Urothelium cell line (cell line): Measurements from ENCODE around the gene RFTN1.
"Not testable (repeated sequence)": the region's sequence is repeated elsewhere in the genome, so short reads cannot be mapped to it uniquely, and the experiment has no call there.

ENCODE experiments used
- DNase-seq: peaks from one replicate; pipeline ENCODE4 v3.0.0; 2011; ENCODE audit warnings: low spot score, mixed read lengths
- FAIRE-seq: peaks from 2 replicates; lab custom pipeline; 2011; peaks lifted over from hg19 to GRCh38; lab: Jason Lieb, UNC

The RFTN1 gene

DNA sequence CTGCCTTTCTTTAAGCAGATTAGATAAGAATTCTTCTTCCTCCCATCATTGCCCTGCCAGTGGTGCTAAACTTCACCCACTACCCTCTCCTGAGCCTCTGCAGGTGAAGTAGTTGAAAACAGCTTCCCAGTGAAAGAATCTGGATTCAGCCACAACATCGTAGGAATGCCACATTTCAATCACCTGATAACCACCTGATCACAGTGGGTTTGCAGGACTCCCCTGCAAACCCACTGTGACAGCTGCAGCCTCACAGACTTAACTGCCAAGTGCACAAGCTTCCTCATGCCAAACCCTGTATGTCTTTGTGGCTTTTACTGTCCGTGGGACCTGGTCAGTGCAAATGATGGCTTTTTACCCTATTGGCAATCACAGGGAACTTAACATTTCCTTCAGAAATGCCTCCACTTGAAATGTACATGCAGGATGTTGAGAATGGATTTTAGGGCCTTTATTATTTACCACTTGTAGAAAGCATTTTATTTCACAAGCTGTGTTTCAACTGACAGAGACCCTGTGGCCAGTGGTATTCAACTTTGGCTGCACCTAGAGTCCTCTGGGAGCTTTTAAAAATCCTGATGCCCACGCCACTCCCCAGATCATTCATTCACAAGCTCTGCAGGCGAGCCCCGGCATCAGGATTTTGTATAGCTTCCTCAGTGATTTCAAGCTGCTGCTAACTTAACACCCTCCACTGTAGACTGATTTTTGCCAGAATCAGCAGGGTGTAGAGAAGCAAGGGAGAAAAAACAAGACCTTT, 199.4 kb downstream of the RFTN1 start:
- no peak for DNase-seq
- no peak for FAIRE-seq

DNA sequence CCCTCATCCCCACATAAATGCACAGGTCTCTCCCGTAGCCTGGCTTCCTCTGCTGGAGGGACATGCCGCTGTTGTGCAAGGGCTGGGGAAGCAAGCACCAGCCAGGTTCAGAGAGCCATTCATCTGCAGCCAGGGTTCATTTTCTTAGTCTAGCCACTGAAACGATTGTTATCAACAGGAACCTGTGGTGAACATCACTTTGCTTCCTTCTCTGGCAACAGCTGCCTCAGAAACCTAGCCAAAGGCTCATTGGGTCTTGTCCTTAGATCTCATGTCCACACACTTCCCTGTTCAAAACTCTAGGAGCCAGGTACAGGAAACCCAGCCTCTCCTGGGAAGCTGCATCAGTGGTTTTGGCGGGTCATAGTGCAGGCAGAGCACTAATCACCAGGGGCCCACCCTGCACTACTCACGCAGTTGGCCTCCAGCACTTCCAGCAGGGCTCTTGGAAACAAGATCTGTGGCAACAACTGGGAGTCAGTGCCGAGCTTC, 201.5 kb downstream of the RFTN1 start:
- DNase-seq (no peak), FAIRE-seq (no peak)

DNA sequence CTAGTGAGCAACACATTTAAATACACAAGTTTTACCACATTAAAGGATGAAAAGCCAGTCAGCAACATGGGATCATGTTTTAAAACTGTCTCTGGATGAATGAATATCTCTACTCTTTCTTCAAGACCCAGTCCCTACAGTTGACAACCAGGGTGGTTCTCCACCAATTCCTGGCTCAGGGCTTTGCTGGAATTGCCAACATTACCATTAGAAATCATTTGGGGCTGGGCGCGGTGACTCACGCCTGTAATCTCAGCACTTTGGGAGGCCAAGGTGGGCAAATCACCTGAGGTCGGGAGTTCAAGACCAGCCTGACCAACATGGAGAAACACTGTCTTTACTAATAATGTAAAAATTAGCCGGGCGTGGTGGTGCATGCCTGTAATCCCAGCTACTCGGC, 203.0 kb downstream of the RFTN1 start:
- DNase-seq, FAIRE-seq: not testable (repeated sequence)

DNA sequence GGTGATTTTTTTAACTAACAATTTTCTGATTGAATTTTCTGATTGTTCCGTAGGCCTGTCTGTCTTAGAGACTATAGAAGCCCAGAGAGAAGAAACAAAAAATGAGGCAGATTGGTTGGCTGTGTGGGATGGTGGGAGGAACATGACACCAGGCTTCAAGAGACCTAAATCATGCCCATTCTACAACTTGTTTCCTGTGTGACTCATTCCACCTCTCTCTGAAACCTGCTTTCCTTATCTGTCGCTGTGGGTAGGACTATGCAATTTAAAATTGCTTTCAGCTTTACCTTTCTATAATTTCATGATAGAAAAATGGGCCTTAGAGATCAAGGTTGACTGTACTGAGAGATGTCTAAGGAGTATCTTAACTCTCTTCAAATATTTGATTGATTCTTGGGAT, 203.9 kb downstream of the RFTN1 start:
- FAIRE-seq = no peak
- DNase-seq = peak; percentile 72

DNA sequence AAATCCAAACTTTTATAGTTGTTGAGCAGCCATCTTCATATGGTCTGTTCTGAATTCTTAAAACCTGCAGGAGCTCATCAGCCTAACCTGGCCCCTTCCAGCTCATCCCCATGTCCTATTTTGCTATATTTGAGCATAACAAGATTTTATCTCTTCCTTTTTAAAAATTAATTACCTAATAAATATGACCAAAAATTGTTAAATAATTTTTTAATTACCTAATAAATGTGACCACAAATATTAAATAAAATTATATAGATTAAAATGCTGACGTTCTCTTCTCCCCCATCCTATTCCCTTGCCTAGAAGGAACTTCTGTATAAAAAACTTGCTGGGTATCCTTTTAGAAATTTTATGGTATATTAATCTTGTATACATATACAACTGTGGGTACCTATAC, 204.8 kb downstream of the RFTN1 start:
- DNase-seq = no peak
- no peak for FAIRE-seq

DNA sequence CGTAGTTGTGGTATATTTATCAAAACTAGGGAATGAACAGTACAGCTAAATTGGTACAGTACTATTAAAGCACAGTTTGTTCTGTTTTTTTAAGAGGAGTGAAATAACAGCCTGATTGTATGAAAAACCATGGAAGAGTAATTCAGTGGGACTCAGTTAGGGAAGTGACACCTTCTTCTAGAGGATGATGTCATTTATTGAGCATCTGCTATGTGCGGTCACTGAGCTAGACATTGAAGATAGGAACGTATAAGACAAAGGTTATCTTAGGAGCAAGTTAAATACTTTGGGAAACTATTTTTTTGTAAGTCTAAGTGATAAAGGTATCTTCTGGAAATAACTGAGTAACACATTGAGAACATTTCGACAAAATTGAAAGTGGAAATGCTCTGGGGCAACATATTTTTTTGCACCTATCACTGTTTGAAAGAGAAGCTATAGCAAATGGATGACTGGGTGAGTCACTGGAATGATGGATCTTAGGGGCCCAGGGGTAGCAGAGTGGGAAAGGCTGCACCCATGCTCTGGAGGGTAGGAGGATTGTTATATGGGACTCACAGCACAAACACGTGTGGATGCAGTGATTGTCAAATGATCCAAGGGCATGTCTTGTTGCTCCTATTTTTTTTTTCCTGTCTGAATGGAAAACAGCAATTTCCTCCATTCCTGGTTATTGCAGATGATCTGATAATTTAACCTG, 205.5 kb downstream of the RFTN1 start:
- DNase-seq = no peak
- no peak for FAIRE-seq

DNA sequence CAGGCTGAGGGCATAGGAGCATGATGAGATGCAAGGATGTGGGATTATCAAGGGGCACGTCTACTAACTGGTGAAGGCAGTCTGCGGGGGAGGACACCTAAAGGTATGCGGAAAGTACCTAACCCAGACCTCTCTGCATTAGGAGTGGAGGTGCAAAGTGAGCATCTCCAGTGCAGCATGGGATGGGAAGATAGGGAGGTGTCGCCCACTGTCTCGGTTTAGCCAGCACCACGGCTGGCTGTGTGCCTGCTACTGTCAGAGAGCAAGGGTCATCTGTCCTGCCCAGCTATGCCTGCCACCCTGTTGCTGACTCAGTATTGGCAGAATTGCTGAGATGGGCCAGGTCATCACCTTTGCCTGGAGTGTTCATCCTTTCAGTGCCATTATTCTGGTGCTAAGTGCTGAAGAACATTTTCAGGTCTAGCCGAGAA, 208.4 kb downstream of the RFTN1 start:
- FAIRE-seq = no peak
- DNase-seq = no peak

DNA sequence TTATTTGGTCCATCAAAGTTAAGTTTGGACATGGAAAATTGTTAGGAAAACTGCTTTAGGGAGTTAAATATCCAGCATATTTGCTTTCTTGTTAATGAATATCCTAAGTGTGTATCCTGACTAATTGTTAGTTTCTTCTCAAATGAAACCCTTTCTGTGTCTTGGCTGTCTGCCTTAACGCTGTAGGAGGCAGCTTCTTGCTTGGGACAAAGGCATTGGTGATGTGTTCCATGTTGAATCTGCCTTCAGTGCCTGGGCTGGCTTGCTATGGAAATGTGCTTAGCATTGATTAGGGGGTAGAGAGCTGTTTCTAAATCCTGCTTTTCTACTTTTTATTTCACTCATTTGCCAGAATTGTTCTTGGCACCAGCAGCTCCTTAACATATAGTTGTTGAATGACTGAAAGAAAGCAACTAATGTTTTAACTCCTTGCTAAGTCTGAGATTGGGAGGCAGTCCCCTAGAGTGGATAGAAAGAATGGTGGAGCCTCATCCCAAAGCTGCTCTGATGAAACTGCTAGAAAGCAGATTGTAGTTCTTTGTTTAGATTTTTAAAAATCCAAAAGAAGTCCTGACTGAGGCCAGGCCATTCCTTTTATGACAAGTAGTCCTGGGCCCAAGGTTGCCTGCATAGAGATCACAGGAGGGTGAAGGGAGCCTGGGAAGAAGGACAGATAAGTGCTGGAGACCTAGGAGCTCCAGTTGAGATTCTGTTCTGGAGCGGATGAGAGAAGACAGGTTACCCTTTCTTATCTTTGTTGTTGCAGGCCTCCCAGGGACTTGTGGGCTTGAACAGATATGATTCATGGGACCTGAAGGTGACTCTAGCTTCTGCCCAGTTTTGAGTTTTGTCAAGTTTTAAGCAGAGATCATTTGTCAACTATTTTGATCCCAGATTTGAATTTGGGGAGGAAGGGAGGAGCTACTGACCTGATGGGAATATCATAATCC, 209.2 kb downstream of the RFTN1 start:
- FAIRE-seq = no peak

DNA sequence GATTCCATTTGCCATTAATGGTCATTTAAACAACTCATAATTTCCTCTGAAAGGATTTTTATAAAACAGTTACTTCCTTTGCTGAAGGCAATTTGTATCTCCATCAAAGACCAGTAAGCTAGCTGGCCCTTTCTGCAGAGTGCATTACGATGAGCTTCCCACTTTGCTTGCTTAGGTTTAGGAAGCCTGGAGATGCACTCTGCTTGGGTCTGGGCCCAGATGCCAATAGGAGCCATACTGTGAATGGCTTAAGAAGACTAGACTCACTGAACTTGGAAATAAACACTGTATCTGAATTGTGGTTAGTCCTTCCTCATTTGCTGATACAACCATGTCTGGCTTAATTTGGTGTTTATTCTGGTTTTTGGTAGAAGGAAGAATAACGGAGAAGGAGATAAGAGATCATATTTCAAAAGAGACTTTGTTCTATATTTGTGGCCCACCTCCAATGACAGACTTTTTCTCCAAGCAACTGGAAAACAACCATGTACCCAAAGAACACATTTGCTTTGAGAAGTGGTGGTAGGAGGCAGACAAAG, 210.4 kb downstream of the RFTN1 start:
- no peak for FAIRE-seq

More for the DNA sequence above, 209.2 kb downstream of the RFTN1 start:
- DNase-seq = no peak

DNA sequence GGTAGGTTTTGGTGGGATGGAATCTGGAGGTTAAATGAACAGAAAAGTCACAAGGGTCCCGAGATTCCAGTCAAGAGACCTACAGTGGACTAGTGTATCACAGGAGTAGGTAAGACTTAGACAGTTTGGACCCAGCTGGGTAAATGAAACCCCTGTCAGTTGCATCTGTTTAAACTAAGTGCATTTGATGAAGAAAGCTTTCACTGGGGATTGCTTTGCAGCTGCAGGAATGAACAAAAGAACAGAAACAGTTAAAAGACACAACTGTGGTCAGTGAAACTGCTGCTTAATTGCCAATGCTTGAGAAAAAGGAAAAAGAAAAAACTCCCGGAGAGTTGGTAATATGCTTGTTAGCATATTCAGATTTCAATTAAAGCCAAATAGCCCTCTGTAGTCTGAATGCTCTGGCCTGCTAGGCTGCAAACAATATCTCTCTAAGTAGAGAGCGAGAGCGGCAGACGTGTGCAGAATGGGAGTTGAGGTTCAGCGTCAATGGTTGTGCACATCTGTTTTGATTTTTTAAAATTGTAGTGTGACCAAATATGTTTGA, 211.3 kb downstream of the RFTN1 start:
- FAIRE-seq (no peak), DNase-seq (no peak)

More for the DNA sequence above, 210.4 kb downstream of the RFTN1 start:
- DNase-seq = no peak

DNA sequence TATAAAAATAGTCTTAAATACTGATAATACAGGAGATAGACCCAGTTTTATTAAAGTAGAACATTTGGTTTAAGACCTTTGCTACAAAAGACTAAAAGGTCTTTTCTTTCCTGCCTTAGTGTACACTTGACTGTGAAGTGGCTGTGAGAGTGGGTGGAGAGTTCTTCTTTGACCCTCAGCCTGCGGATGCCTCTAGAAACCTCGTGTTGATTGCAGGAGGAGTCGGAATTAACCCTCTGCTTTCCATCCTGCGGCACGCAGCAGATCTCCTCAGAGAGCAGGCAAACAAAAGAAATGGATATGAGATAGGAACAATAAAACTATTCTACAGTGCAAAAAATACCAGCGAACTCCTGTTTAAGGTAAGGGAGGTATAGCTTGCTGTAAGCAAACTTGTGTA, 212.0 kb downstream of the RFTN1 start:
- DNase-seq (no peak), FAIRE-seq (no peak)

DNA sequence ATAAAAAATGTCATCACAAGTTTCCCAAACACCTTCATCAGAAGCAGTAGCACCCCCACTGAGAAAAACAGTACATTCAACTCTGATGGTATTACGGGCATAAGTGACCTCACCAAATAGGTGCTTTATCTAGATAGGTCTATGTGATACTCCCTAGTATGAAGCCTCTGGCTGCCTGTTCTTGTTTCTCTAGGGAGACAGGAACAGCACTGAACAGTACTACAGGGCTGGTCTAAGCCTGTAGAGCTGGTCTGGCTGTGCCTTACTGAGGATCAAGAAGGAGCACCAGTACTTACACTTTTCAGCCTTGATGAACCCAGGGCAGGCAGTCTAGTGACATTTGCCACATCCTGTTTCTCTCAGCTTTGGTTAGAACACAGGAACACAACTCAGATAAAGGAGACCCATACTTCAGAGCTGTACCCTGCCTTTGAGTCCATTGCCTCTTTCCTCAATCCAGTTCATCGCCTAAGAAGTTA, 212.6 kb downstream of the RFTN1 start:
- DNase-seq (no peak), FAIRE-seq (no peak)

DNA sequence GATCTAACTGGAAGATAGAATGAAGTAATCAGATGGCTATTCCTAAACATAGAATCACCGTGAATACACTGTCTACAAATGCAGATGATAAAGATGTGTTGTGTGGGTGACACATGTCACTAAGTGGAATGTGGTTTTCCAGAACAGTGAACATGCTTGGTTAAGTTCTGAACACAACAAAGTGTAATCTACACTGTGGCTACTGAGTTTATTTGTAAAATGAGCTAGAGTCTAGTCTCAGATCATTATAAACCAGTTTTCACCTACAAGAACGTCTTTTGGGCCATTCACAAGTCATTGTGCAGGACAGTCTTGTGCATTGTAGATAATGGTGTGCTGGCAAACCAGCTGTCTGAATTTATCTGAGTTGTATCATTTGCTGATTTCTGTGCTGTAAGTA, 213.2 kb downstream of the RFTN1 start:
- FAIRE-seq = no peak

DNA sequence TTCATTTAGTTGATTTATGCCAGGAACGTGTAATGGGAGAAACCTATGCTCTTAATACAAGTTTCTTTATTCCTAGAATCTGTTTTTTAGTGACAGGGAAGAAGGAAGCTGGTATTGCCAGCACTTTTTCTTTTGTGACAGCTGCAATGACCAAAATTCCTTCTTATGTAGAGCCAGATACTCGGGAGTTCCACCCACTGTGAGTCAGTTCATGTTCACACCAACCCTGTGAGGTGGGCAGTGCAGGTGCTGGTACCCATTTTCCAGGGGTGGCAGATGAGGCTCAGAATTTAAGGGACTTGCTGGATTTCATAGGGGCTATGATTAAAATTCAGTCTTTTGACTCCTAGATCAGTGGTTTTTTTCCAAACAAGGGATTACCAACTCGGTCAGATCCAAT, 213.8 kb downstream of the RFTN1 start:
- DNase-seq (no peak), FAIRE-seq (no peak)

More for the DNA sequence above, 213.2 kb downstream of the RFTN1 start:
- DNase-seq = no peak

DNA sequence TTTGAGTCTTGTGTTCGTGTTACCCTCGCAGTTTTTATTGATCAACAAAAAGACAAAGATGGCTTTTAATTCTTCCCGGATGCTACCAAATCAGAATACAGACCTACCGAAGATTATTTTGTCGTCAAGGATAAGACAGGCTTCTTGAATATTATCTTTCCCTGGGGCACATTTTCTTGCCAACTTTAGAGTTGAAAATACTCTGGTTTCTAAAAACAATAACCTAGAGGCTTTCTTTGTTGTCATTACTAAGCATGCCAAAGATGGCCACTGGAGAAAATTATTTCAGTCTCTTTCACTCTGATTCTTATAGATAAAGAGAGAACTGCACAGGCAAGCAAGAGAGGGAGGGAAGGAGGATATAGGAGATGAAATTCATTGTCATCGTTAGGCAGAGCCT, 214.6 kb downstream of the RFTN1 start:
- FAIRE-seq (no peak), DNase-seq (no peak)

DNA sequence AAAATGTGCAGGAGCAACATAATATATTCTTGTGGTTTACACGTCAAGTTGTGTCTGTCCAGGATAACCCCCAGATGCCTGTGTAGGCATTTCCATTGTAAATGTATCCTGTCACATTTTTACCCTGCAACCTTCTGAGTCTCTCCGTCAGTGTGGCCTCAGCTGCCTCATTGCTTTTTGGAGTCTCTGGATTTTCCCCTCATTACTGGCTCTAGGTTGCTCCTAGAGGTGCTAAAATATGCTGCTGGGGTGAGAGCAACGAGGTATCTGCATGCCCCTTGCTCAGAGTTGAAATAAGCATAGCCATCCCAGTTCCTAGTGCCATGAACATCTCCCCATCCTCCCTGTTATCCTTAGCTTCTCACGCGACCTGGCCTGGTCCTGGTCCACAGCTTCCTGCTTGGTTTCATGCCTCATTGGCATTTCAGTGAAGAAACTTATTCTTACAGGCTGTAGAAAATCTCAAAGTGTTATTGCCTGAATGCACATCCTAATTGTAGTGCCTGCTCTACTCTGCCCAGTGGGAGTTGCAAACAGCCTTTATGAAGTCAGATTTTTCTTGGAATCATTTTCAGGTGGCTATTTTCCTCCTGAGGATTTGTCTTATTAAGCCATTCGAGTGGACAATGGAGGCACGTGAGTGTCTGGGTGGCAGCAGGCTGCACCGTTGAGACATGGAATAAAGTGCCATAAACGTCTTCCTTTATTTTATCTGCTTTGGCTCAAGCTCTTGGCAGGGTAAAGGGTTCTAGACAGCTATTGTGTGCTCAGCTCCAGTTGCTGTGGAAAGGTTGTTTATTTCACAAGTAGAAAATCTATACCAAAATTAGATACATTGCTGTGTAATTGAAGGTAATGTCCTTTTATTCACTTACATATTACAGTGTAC, 215.3 kb downstream of the RFTN1 start:
- FAIRE-seq = no peak

DNA sequence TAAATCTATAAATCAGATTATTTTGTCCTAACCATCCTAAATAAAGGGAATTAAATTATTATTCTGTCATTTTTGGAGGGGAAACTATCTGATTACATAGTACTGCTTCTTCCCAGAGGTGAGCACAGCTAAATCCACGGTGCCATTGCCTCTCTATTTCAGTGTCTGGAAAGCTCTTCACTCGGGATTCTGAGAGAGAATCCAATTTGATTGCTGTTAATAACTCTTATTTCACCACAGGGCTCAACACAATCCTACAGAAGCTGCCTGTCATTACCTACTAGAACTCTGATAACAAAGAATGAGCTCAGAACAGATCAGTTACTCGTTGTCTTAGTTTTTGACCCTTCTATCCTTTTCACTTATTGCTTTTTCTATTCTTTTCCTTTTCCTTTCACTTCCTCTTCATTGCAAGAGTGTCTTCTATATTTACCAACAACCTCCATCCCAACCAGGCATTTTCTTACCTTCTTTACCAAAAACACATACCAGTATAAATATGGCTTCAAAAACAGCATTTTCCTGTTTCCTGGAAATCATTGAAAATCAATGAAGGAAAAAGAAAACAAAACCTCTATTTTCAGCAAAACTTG, 218.1 kb downstream of the RFTN1 start:
- FAIRE-seq = no peak
- no peak for DNase-seq

More for the DNA sequence above, 215.3 kb downstream of the RFTN1 start:
- no peak for DNase-seq

DNA sequence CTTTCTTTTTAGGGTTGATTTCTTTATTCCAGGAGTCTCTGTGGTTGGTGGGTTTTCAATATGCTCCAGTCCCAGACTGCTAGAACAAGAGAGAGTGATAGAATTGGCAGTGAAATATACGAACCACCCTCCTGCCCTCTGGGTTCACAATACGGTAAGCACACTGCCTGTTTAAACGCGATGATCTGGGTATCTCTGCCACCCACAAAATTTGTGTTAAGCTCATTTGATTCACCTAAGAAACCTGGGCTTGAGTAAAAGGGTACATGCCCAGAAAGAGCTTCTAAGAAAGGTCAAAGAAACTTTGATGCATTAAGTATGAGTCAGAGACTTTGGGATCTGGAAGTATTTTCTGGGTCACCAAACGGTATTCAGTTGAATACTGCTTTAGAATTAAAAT, 218.7 kb downstream of the RFTN1 start:
- no peak for FAIRE-seq
- DNase-seq = no peak

DNA sequence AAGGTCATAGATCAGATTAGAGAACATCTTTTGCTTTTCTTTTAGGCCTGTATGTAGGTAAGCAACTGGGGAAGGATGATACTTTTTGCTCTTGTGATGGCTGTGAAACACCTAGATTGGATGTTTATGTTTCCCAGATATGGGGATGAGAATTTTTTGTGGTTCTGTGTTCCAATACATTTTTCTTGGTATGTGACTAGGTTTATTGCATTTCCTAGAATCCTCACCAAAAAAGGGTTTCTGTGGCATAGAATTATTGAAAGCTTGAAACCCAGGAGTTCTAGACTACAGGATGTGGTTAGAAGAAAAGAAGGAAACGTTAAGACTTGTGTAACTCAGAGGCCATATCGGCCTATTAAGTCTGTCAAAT, 222.7 kb downstream of the RFTN1 start:
- DNase-seq (no peak), FAIRE-seq (no peak)
